GM21360 (cell line): ENCODE data around the gene NAA16.
"Not testable (repeated sequence)": the region's sequence is repeated elsewhere in the genome, so short reads cannot be mapped to it uniquely, and the experiment has no call there.

ENCODE experiments used
- ATAC-seq: cut with Tn5 transposase; IDR thresholded peaks from one replicate; pipeline ENCODE4 v1.9.1; 2021; ENCODE audit warnings: mild to moderate bottlenecking, moderate library complexity; ENCODE audit not compliant: unreplicated experiment

Gene NAA16

DNA sequence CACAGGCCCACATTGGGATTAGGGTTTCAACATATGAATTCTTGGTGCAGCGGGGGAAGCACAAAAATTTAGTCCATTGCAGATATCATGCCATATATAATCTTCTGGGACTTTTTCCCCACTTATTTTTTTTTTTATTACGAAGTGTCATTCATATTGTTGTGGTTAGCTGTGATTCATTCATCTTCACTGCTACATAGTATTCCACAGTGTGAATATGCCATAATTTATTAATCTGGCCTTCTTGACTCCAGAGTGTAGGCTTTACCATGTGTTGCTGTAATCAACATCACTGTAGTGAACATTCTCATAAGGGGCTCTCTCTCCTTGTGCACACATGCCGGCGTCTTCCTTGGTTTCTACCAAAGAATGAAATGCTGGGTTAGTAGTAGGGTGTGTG lies 92.9 kb downstream of the NAA16 start:
- no peak for ATAC-seq

DNA sequence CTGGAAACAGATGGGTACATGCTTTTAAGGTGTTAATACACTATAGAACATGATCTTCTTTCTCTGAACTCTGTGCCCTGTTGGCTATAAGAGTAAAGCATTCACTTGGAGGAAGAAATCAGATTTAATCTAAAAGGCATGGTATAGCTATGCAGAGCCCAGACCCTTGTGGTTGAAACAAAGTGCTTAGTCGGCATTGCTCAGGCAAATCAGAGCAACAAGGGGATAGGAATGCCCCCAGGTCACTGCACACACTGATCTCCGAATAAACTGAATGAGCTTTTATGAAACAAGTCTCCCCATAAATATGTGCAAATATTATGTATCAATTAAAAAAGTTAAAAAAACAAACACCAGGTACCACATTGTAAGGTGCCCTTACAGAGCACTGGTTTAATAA lies 94.3 kb downstream of the NAA16 start:
- no peak for ATAC-seq

DNA sequence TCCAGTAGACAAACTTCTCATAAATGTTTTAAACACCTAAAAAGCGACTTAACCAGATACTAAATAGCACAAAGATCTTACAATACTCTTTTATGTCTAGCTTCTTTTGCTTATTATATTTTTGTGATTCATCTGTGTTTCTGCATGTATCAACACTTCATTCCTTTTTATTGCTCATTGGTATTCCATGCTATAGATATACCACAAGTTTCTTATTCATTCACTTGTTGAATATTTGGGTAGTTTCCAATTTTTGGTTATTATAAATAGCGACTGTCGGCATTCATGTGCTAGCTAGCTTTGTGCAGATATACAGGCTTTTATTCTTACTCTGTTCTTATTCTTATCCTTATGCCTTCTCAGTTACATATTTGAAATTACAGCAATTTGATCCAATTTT lies 96.3 kb downstream of the NAA16 start:
- ATAC-seq = no peak

DNA sequence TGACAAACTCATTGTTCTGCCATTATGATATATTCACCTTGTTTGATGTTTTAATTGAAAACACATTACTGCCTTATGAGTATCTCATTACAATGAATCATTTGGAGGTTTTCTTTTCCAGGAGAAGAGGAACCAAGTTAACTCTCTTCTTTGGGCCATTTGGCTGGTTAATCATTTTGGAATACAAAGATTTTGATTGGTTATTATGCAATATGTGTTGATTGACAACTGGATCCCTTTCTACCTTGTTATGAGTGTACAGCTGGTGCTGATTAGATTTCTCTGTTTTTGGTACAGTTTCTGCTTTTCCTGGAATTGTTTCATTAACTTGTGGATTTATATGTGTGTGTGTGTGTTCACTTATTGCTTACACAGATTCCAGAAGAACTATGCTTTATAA lies 97.1 kb downstream of the NAA16 start:
- ATAC-seq = no peak

DNA sequence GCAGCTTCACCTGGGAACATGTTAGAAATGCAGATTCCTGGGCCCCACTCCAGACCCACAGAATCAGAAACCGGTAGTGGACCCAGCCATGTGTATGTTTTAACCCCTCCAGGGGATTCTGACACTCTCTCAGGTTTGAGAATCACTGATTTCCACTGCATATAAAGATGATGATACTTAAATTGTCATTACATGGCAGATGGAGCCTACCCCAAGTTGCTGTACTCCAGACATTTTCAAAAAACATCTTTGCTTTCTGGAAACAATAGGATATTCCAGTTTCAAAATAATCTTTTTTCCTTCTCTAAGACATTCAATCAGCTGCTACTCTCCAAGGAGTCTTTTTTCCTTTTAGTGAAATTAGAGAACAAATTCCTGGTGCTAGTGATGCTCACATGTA lies 97.7 kb downstream of the NAA16 start:
- ATAC-seq = no peak

DNA sequence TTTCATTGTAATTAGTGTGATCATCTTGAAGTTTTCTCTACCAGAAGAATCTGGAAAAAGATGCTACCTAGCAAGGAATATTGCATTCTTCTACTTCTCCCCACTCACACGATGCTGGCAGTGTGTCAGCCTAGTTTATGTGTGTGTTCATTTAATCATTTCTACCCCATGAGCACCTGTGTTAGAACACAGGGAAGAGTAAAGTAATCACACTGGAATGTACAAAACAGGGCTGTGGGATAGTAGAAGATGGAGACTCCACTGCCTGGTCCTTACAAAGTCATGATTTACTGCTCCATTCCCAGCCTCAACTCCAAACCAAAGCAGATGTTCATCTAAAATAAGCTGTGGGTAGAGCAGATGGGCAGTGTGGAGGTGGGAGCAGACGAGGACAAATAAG lies 98.5 kb downstream of the NAA16 start:
- ATAC-seq = no peak

DNA sequence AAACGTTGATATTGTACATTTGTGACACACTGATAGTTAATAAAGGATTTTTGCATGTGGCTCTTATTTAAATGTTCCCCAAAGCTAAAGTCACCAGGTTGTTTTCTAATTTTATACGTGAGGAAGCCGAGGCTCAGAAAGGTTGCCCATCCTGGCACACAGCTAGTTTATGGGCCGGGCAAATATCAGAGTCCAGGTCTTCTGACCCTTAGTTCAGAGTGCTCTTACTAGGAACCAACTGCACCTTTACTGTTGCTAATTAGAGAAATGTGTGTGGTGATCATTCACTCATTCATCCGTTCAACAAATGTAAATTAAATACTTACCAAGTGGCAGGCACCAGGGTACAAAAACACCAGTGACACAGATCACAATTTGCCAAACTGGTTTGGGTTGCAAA lies 100.0 kb downstream of the NAA16 start:
- no peak for ATAC-seq

DNA sequence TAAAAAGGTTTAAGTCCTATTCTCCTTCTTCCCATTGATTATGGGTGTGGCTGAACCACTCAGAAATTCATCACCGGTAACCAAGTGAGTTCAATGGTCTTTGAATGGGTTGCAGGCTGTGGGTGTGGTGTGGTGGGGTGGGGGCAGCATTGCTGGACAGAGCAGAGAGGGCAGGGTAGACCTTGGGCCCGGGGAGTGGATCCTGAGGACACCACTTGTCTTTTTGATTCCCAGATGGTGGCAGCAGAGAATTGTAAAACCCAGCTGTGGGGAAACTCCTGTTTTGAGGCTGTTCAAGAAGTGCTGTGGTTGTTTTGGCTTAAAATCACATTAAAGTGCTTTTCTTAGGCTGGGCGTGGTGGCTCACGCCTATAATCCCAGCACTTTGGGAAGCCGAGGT lies 100.5 kb downstream of the NAA16 start:
- ATAC-seq = no peak

DNA sequence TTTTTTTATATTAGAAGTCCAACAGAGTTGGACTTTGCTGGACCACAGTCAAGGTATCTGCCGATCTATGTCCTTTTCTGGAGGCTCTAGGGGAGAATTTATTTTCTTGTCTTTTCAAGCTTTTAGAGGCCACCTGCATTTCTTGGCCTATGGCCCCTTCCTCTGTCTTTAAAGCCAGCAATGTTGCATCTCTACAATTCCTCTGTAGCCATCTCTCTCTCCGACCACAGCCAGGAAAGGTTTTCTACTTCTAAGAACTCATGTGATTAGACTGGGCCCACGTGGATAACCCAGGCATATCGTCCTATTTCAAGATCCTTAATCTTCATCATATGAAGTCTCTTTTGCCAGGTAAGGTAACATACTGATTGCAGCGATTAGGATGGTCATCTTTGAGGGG lies 102.8 kb downstream of the NAA16 start:
- no peak for ATAC-seq

DNA sequence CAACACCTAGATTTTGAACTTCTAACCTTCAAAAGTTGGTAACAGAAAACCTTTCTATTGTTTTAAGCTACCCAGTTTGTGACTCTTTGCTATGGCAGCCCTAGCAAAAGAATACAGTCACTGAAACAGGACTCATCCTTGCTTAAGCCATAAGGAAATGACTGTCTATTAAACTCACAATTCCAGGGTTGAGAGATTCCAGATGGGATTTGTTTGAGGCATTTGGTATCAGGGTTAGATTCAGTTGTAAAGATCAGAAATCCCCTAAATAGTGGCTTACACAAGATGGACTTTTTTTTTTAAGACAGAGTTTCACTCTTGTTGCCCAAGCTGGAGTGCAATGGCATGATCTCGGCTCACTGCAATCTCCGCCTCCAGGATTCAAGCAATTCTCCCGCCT lies 105.2 kb downstream of the NAA16 start:
- no peak for ATAC-seq

DNA sequence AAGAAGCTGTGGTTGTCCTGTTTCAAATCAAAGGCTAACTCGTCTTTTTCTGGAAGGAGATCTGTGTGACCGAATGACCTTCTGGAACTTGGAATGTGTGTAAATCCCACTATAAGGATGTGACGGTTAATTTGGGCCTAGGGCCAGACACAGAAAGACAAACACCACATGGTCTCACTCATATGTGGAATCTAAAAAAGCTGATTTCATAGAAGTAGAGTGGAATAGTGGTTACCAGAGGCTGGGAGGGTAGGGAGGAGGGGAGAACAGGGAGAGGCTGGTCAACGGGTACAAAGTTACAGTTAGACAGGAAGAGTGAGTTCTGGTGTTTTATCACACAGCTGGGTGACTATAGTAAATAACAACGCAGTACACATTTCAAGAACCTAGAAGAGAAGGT lies 107.0 kb downstream of the NAA16 start:
- ATAC-seq = no peak

DNA sequence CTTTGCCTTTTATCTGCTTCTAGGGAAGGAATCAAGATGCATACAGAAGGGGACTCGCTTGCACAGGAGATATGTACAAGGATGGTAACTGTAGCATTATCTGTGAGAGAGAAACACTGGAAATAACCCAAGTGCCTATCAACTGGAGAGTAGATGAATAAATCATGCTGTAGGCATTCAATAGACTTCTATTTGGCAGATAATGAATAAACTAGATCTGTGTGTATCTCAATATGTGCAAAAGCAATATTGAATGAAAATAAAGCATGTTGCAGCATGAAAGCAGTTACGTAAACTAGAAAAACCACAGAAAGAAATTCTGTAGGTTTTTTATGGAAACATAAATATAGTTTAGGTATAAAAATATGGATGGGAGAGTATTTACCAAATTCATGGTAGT lies 107.7 kb downstream of the NAA16 start:
- no peak for ATAC-seq

DNA sequence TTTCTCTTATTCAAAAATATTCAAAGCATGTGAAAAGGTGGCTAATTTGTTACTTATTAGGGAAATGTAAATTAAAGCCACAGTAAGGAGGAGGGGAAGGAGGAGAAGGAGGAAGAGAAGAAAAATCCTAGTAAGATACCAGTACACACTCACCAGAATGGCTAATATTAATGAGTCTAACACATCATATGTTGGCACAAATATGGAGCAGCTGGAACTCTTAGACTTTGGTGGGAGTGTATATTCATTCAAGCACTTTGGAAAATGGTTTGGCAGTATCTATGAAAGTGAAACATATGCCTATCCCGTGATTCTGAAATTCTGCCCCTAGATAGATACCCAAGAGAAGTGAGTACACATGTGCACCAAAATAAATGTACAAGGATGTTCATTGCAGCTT lies 108.1 kb downstream of the NAA16 start:
- no peak for ATAC-seq

DNA sequence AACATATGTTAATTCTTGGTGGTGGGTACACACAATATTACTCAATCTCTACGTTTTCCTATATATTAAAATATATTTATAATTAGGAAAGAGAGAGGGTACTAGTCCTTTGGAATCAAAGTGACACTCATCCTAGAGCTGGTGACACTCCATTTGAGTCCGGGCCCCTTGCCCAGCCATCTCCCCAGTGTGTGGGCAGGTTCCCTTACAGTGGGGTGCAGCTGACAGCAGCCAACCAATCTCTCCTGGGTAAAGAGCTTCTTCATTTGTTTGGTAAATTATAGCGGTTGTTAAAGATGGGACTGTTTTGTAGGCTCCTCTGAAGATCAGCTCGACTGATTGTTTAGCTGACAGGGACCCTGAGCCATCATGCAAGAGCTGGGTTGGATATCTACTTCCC lies 109.1 kb downstream of the NAA16 start:
- ATAC-seq = no peak

DNA sequence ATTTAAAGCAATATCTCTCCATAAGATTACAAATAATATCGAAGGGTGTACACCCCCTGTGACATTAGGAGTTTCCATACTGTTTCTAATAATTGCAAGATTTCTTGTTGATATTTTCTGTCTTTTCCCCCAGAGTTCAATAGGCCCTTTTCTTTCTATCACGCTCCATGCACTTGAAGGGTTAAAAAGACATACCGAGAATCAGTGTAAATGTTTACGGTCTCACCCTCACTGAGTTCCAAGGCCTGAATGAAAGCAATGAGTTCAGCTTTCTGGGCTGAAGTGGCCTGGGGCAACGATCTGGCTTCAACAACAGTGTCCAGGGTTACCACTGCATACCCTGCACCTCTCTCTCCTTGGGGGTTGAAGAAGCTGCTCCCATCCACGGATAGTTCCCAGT lies 110.3 kb downstream of the NAA16 start:
- not testable (repeated sequence) for ATAC-seq

DNA sequence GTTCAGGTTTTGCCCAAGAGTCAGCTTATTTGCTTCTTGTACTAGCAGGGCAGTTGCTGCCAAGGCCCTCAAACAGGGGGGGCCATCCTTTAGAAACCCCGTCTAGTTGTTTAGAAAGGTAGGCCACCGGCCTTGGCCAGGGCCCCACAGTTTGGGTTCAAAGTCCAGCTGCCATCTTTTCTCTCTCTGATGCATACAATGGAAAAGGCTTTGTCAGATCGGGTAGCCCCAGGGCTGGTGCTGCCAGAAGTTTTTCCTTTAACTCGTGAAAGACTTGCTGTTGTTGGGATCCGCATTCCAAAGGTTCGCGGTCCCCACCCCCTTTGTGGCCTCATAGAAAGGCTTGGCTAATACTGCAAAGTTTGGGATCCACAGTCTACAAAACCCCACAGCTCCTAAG lies 110.9 kb downstream of the NAA16 start:
- not testable (repeated sequence) for ATAC-seq

DNA sequence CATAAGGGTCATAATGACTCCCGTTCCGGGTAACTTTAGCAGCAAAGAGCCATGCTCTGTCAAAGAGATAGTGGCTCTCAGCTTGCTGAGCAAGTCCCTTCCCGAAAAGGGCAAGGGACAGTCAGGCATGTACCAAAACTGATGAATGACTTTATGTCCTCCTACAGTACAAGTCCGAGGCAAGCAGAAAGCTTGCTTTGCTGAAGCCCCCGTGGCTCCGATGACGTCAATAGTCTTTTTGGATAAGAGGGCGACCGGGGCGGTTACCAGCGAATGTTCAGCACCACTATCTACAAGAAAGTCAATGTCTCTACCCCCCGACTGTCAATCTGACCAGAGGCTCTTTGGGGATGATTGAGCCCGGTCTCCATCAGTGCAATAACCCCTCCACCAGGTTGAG lies 112.2 kb downstream of the NAA16 start:
- ATAC-seq = not testable (repeated sequence)

DNA sequence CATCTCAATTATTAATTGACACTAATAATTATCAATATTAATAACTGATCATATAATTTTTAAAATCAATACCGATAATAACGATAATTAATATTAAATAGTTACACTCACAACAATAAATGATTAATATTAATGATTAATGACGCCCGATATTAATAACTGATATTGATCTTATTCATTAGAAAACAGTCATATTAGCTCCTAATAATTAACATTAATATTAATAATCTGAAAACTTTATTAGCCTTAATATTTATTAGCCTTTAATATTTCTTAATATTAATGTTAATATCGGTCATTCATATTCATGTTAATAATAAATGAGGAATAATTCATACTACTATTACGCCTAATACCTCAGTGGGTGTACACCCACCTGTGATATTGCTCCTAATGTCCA lies 113.6 kb downstream of the NAA16 start:
- ATAC-seq = not testable (repeated sequence)

DNA sequence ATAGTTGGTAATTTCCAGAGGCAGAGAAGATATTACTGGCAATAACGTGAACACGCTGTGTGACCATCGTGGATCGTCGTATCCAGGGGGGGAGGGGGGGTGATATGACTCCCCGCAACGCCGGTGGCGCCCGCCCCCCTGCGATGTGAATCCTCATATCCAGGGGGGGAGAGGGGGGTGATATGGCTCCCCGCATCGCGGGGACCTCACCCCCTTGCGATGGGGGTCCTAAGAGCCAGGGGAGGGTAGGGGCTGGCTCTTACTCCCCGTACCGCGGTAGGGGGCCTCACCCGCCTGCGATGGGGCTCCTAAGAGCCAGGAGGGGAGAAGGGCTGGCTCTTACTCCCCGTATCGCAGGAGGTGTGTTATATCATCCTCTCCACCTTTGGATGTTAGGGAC lies 115.0 kb downstream of the NAA16 start:
- no peak for ATAC-seq
